Endometrium (tissue), 2 donors: ENCODE data around the gene CHST11.

Experiments used
- FAIRE-seq: peaks from 2 replicates; lab custom pipeline; 2012; peaks lifted over from hg19 to GRCh38; lab: Jason Lieb, UNC
- donor health status: control.
- donor health status: control.

The CHST11 gene

DNA sequence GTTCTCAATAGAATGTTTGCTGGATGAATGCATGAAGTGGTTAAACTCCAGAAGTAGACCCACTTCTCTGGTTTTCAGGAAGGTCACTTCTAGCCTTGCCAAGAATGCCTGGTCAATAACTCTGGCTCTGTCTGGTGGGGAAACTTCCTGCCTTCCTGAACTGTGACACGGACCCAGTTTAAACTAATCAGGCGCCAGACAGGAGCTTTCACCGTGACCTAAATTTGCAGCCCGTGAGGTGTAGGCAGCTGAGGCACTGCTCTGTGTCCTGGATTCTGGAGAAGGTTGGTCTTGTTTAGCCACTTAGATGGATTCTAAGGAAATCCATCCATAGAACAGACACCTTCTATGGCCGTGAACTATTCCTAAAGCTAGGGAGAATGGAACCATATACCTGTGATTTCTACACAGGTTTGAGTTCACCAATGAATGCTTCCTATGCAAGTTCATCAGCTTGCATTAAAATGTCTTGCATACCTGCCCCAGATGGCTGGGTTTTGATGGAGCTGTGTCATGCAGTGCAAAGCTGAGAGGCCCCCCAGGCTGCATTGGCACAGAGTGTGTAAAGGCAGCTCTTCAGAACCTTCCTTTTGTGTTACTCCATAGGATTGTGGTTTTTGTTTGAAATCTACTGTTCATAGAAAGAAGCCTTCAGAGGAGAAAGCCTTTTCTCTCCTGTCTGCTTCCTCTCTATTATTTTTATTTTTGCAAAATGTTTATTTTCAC is 4.4 kb downstream of the CHST11 start:
- FAIRE-seq, result no peak

DNA sequence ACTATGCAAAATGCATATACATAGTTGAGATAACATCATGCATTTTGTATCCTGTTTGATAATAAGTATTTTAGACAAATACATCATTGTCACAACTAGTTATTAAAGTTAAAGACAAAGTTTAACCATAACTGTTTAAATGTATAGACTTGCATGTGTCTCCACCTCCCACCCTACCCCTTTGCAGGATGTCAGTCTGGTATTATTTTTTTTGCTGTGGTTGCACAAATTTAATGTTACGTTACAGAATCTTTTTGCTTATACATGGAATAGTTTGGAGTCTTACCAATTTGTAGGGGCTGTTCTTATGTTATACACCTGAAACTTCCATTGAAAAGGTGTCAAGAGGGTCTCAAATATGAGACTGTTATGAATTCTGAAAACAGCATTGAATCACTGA is 5.6 kb downstream of the CHST11 start:
- FAIRE-seq, result no peak

DNA sequence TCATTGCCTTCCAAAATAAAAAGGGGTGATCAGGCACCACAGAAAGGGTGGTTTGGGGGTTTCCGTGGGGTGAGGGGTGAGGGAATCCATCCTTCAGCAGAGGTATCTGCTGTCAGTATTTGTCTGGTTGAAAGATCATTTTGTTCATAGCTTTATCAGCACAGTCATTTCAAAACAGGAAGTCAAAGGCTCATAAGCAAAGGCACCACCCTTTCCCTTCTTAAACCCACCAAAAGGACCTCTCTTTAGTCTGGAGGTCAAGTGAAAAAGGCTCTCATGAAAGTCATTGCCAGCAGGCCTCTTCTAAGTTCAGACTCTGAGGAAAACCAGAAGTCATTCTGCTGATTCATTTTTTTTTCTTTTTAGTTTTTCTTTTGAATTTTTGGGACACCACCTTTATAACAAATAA is 6.2 kb downstream of the CHST11 start:
- FAIRE-seq, result no peak

DNA sequence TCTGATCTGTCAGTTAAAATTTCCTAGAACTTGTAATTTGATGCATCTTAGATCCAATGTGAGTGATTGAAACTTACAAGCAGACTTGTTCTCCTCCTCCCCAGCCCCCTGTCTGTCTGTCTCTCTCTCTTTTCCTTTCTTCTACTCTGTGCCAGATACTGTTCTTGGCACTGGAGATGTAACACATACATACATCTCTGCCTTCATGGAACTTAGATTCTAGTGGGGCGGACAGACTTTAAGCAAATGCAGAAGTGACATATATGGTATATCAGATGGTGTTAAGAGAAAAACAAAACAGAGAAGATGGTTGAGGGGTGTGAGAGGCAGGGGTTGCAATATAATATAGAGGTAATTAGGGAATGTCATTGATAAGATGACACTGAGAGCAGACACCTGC is 6.6 kb downstream of the CHST11 start:
- no peak for FAIRE-seq

DNA sequence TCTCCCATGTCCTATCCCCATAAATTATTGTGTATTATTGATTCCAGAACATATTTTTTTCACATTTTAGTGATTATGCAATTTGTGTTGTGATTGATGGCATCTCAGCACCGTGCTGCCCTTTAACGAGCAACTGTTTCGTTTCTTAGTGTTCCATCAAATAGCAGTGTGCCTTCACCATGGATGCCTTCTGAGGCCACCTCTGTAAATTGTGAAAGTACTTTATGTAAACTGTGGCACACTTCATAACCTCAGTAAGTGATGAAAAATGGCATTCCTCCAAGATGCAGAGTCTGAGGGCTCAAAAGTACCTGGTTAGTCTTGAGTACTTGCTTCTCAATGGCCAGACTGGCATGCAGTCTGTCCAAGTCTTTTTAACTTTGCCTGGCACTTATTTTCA is 8.2 kb downstream of the CHST11 start:
- FAIRE-seq, result no peak

DNA sequence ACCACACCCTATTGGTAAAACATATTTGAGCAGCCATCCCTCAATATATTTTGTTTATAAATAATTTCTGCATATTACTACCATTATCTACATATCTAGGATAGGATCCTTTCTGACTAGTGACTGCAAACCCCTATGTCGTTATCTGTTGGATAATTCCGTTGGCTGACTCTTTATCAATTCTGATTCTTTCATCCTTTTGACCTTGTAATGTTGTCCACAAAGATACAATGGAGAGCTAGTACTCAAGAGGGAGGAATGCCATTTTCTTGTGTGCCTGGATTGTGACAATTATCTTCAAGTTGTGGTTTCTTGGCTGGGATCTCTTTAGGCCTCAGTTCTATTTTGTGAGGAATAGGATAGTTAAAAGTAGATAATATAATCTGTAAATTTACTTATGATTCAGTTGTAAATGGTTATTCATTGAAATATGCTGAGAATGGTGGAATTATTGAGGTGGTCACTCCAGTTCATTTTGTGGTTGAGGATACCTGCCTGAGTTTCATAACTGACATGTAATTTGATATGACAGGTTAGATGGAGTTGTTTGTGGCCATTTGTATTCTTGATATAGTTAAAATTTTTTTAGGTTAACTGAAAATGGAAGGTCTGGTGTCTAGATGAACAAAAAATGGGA is 10.1 kb downstream of the CHST11 start:
- FAIRE-seq, result no peak

DNA sequence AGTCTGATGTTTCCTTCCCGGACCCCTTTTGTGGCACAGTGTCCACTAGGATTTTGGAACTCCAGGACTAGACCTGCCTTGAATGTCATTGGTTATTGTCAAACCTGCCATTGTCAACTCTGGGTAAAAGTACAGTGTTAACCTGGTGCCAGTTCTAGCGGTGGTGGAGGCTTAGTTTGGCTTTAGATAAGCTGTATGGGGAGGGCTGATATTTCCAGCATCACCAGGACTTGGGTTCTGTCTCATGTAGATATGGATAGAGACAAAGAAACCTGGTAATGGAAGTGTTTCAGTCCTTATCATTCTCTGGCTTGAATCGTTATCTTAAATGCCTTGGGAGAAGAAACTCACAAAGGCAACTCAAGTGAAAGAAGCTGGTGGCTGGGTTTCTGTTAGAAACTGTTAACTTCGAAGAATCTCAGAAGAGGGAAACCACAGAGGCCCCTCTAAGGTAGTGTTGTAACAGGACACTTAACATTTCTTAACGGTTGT is 10.6 kb downstream of the CHST11 start:
- FAIRE-seq, result no peak

DNA sequence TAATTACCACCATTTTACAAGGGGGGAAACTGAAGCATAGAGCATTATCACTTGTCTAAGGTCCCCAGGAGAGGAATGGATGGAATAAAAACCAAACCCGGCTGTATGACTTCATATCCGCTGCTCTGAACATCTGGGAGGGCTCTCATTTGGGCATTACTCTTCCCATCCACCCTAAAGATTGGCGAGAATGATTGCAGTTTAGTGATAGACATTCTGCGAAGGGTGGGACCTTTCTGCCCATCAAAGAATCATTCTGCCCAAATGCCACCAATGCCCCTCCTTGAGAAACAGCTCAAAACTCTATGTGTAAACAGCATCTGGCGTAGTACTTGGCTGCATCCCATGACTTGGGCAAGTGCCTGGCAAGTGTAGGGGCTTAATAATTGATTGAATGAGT is 11.6 kb downstream of the CHST11 start:
- no peak for FAIRE-seq

DNA sequence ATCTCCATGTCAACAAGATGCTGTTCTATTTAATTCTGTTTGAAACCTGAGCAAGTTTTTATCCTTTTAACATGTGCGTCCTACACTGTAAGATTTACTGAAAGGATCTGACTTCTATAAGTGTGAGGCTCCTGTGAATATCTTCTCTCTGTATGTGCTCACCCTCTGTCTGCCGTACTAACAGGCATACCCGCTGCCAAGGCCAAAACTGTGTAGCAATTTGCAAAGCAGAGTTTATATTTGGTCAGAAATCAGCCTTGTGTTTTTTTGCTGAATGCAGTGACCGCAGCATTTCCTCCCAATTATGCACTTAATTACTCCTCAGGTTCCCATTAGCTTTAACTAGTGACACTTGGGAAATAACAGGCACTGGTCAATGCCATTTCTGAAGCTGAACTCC is 12.3 kb downstream of the CHST11 start:
- FAIRE-seq, result no peak

DNA sequence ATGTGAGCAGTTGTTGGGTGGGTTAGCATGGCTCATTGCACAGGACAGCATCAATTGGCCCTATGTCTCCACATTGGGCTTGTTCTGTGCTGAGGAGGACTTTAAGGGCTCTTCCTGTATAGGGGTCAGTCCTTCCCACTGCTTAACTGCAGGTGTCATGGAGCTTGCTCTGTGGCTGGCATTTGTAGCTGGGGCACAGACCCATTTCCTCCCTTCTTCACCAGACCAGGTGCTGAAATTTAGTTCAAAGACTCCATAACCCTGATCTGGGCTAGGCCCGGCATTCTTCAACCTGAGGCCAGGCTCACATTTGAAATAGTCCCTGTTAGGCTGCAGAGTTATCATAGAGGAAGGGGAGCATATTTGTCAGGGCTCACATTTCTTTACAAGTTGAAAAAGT is 12.8 kb downstream of the CHST11 start:
- no peak for FAIRE-seq

DNA sequence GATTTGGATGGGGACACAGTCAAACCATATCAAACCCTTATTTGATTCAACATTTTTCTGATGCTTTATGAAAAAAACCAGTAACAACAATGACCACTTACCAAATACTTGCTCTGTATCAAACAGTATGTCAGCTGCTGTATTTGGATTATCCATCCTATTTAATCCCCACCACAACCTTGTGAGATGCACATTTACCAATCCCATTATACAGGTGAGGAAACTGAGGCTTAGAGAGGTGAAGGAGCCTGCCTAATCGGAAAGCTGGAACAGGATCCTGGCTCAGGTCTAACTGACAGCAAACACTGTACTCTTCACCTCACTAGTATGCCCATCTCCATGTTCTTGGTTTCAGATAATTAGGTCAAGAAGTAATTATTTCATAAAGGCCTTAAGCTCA is 13.8 kb downstream of the CHST11 start:
- no peak for FAIRE-seq

DNA sequence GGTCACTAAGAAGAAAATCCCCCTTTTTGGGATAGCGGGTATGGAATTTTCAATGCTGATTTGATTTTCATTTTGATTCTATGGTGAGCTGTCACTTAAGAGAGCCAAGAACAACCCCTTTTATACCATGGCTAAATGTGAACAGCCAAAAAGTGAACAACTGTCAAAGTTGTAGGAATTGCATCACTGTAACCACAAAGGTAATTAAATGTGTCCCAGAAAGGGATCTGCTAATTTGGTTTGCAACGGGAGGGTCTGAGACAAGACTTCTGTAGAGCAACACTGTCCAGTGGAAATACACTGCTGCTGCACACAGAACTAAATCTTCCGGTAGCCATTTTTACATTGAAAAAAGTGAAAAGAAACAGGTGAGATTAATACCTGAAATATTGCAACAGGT is 14.6 kb downstream of the CHST11 start:
- no peak for FAIRE-seq

DNA sequence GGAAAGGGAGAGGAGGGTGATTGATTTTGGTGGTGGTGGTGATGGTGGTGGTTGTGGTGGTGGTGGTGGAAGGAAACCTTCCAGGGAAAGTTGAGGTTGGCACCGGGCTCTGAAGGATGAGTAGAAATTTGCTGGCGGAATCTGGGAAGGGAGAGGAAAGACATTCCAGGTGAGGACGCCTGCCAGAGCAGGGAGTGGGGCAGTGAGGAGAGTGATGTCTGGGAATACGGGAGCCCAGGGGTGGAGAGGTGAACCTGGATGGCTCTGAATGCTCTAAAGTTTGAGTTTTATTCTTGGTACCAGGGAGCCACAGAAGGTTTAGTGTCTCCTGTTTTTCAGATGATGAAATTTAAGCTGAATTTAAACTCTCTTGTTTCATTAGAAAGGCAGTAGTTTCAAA is 16.0 kb downstream of the CHST11 start:
- FAIRE-seq, result no peak

DNA sequence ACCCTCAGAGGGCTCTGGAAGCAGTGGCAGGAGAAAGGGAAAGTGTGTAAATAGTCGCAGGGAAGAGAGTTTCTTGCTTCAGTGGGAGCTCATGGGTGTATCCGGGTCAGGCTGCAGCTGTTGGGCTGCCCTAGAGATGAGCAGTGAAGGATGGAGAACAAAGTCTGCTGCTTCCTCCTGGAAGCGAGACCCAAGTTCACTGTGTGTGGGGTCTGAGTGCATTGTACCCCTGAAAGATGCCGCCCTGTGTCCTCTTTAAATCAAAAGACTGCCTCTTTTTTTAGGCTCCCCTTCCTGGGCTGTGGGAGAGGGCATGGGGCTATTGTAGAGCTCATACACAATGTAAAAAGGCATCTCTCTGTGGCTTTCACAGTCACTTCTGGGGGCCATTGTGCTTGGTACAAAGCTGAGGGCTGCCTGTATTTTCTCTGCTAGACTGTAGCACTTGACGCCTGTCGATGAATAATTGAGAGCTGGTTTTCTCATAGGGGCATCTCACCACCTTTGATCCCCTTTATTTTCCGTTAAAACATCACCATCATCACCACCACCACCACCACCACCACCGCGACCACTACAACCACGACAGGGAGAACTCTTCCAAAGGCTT is 16.7 kb downstream of the CHST11 start:
- no peak for FAIRE-seq

DNA sequence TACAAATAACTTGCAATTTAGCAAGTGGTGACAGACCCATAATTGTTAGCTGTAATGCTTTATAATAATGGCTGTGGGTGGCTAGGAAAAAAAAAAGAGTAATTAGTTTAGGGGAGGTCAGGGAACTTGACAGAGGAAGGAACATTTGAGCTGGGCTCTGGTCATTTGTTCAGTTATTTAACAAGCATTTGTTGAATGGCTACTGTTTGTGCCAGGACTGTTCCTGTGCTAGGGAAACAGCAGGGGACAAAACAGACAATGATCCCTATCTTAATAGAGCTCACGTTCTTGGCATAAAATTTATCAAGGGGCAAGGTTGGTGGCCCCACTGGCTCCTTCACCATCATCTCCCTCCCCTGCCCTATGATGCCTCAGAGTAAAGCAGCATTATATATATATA is 18.5 kb downstream of the CHST11 start:
- FAIRE-seq, result no peak

DNA sequence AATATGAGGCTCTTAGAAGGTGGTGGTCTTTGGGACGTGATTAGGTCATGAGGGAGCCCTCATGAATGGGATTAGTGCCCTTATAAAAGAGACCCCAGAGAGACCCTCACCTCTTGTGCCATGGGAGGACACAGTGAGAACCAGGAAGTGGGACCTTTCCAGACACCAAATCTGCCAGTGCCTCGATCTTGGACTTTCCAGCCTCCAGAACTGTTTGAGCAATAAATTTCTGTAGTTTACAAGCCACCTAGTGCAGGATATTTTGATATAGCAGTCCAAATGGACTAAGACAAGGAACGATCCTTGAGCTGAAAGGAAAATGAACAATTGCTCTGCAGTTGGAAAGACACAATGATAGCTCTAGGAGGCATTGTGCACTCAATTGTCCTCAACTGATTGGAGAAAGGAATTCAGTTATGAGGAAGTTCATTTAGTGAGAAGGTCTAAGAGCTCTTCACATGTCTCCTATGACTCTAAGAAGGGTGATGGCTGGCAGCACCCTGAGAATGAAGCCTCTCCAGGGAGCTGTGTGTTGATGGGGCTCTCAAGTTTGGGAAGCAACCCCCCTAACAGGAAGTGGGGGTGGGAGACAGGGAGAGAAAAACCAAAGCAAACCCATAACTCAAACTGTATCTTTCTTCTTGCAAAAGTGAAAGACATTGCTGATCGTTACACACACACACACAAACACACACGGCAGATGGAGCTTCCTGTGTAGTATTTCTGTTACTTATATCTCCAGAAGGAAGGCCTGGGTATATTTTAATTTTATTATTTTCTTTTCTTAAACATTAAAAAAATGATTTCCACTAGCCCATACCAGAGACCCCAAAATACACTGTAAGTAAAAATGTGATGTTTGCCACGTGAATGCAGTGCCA is 21.0 kb downstream of the CHST11 start:
- FAIRE-seq, result no peak

DNA sequence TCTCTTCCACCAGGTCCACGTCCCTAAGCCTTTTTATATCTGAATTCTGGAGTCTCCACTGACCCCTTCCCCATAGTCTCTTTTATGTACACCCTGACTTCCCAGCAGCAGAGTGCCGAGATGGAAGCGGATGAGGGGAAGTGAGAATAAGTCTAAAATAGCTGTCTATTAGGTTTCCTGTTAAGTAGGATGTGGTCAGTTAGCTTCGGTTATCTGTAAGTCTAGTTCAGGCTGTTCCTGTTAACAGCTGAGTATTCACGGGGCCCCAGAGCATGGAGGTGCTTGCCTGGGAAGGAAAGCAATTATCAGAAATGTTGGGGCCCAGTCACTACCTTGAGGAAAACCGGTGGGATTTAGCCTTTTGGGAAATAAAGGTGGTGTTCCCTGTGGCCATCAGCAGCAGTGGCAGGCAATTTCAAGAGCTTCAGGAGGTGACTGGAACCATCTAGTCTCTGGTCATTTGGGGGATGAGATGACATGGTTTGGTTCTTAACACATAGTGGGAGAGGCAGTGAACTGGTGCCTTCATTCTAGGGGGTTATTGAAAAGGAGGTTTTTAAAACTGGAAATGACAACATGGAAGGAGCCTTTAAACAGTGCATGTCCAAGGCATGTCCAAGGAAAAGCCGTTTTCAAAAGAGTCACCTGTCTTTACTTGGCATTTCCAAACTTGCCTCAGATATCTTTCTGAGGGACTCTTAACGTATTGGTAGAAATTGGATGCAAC is 21.8 kb downstream of the CHST11 start:
- FAIRE-seq, result no peak

DNA sequence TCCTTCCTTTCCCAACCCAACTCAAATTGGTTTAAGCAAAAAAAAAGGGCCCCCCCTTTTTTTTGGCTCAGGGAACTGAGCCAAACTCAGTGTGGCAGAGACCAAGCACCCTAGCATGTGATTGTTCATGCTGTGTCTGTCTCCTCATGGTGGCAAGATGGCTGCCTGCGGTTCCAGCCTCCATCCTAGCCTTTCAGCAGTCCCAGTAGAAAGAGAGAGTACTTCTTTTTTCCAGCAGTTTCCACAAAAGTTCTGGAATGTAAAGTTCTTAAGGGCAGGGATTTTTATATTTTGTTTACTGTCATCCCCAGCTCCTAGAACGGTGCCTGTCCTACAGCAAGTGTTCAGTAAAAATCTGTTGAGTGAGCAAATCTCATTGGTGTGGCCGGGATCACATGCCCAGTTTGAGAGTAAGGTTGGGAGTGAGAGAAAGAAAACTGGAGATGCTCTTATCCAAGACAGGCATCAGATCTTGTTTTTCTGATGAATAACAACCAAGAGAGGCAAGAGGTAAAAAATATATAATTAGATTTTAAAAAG is 22.4 kb downstream of the CHST11 start:
- no peak for FAIRE-seq

DNA sequence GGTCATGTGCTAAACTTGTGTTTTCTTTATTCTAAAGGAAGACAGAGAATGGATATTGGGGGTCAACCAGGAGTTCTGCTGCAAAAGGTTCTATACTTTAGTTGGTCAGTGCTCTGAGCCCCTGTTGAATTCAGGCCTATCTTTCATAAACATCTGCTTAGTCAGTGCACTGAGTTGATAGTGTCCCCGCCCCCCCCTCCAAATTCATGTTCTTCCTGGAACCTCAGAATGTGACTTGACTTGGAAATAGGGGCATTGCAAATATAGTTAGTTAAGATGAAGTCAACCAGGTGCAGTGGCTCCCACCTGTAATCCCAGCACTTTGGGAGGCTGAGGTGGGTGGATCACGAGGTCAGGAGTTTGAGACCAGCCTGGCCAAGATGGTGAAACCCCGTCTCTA is 23.3 kb downstream of the CHST11 start:
- FAIRE-seq, result no peak

DNA sequence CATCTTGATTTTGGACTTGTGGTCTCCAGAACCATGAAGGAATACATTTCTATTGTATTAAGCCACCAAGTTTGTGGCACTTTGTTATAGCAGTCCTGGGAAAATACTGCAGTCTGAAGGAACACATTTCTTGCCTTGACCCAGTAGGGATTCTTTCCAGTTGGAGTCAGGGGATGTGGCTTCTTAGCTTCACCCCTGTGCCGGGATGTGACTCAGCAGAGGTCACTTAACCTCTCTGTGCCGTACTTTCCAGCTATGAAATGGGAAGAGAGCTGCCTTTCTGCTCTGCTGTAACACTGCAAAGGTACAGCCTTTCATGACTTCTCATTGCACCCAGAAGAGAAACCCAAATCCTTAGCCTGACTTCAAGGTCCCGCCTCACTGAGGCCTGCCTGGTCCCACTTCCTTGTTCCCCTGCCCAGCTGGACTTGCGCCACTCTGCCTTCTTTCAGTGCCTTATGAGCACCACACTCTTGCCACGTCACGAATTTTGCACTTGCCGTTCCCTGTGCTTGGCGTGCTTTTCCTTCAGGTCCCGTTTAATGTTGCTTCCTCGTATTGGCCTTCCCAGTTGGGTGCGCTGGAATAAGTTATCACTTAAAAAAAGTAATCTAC is 24.2 kb downstream of the CHST11 start:
- no peak for FAIRE-seq

DNA sequence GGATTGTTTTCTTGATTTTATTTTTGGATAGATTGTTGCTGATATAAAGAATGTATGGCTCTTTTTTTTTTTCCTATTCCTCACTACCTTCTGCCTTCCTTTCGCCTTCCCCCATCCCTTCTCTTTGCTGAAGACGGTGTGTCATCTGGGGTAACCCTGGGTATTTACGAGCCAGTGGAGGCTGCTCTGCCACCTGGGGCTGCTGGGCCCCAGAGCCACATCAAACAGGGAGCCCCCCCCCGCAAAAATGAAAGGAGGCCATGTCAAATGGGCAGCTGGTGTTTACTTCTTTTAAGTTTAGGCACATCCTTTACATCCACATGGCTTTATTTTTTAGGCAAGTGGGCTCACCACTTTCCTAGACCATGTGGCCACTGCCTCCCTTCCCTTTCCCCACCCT is 25.4 kb downstream of the CHST11 start:
- FAIRE-seq, result no peak
